GM19438 (cell line): ENCODE measurements around the gene ZFAND2B.
"Not testable (repeated sequence)": the region's sequence is repeated elsewhere in the genome, so short reads cannot be mapped to it uniquely, and the experiment has no call there.

Experiments
- ATAC-seq: cut with Tn5 transposase; IDR thresholded peaks from one replicate; pipeline ENCODE4 v1.9.1; 2021; ENCODE audit warnings: low read depth; ENCODE audit not compliant: unreplicated experiment

Gene ZFAND2B

GRCh38 chr2:219247678-219248642 is 41.4 kb downstream of the ZFAND2B start:
- ATAC-seq = no peak

- no peak for ATAC-seq
Measured at GRCh38 chr2:219248845-219249202, 42.2 kb downstream of the ZFAND2B start.

- peak; percentile 49 for ATAC-seq
Measured at GRCh38 chr2:219249203-219249980, 42.8 kb downstream of the ZFAND2B start.

GRCh38 chr2:219250049-219250781 is 43.6 kb downstream of the ZFAND2B start:
- no peak for ATAC-seq

GRCh38 chr2:219251656-219252055 is 45.1 kb downstream of the ZFAND2B start:
- no peak for ATAC-seq

- no peak for ATAC-seq
Measured at GRCh38 chr2:219252084-219252483, 45.5 kb downstream of the ZFAND2B start.

- ATAC-seq = no peak
Measured at GRCh38 chr2:219252570-219252899, 46.0 kb downstream of the ZFAND2B start.

GRCh38 chr2:219252900-219253752 is 46.5 kb downstream of the ZFAND2B start, which contains the start of gene TUBA4B:
TUBA4B (plus strand) TSS chr2:219253243; CDS start chr2:219253408, 165 bp downstream.
- ATAC-seq = peak; percentile 14

- peak; percentile 36 for ATAC-seq
Measured at GRCh38 chr2:219253753-219254589, 47.4 kb downstream of the ZFAND2B start, which contains the start of gene TUBA4A. TUBA4A (minus strand) TSS chr2:219253918; CDS start chr2:219253858, 60 bp downstream.

GRCh38 chr2:219254590-219255201 is 48.1 kb downstream of the ZFAND2B start:
- peak; percentile 28 for ATAC-seq

- ATAC-seq = not testable (repeated sequence)
Measured at GRCh38 chr2:219258942-219259341, 52.4 kb downstream of the ZFAND2B start.
